DND-41 (cell line): Measurements from ENCODE around the gene GREB1L.

ENCODE experiments used
- EZH2 ChIP-seq: IDR thresholded peaks from 3 replicates; pipeline ENCODE4 v1.6.1; 2012; ENCODE audit warnings: borderline replicate concordance, low read depth, mild to moderate bottlenecking, moderate library complexity, low read length, inconsistent platforms; ENCODE audit not compliant: severe bottlenecking
- TF ChIP-seq, protein P1 (sequence below): IDR thresholded peaks from 2 replicates; pipeline ENCODE4 v1.5.1; 2012; ENCODE audit warnings: borderline replicate concordance, low read length, moderate library complexity, mild to moderate bottlenecking; ENCODE audit not compliant: poor library complexity, severe bottlenecking; ENCODE audit errors: extremely low read depth

DNA sequence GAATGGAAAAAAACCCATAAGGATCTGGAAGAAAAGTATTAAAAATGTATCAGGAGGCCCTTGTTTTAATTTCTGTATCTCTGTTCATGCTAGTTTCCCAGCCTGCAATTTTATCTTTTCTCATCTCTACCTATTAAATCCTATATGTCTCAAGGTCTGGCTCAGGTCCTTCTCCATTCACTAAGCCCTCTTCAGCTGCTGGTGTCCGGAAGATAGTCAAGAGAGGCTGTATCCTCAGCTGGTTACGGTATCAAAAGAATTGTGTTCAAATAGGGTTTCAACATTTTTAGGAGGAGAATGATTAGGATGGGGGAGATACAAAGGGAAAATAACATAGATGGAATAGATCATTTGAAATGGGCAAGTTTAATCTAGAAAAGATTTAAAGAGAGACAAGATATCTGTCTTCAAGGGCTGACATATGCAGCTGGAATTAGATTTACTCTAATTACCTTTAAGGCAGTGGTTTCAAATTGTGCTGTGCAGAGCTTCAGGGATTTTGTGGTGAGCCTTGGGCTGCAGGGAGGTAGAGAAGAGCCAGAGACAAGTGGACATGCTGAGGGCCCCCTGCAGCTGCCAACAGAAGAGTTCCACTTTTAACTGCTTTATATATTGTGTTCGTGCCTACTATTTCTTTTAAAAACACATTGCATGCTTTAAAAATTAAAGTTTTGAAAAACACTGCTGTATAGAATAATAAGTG, 24.1 kb downstream of the GREB1L start:
- TF ChIP-seq, protein P1, sequence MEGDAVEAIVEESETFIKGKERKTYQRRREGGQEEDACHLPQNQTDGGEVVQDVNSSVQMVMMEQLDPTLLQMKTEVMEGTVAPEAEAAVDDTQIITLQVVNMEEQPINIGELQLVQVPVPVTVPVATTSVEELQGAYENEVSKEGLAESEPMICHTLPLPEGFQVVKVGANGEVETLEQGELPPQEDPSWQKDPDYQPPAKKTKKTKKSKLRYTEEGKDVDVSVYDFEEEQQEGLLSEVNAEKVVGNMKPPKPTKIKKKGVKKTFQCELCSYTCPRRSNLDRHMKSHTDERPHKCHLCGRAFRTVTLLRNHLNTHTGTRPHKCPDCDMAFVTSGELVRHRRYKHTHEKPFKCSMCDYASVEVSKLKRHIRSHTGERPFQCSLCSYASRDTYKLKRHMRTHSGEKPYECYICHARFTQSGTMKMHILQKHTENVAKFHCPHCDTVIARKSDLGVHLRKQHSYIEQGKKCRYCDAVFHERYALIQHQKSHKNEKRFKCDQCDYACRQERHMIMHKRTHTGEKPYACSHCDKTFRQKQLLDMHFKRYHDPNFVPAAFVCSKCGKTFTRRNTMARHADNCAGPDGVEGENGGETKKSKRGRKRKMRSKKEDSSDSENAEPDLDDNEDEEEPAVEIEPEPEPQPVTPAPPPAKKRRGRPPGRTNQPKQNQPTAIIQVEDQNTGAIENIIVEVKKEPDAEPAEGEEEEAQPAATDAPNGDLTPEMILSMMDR, result no peak
- TF ChIP-seq EZH2, result no peak
